Occipital lobe (tissue), 2 donors: ENCODE data around the gene MRPS10. TPM values are rescaled to one million over a fixed set of nuclear protein-coding genes. Genes with fewer than 3 reads are reported as not detected.
"Not testable (repeated sequence)": the region's sequence is repeated elsewhere in the genome, so short reads cannot be mapped to it uniquely, and the experiment has no call there.

ENCODE experiments used
- DNase-seq: peaks from one replicate; lab custom pipeline; 2025; lab: John Stamatoyannopoulos, UW
- total RNA-seq: library from RNA; depleted of rRNA; stranded (reverse); fragments of >200 nt; gene quantifications from one replicate; pipeline ENCODE4 v1.2.3, GENCODE V29; 2014

Gene MRPS10
- total RNA-seq, 1 donor from 2014 or later, result 43.0 TPM

DNA sequence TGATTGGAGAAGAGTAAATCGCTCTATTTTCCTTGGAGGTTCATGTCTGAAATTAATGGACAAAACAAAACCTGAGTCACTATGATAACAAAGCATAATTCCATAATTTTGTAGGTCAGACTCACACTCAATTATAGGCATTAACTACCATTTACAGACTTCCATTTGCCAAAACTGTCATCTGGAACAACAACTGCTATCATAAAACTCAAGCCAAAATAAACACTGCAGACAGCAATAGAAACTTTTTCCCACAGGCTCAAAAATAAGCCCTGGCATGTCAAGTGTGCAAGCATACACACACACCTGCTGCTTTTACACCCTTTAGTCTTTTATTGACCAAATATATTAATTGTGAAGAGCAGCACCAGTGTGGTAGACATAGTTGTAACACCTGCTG lies 7.1 kb downstream of the MRPS10 start:
- DNase-seq, result no peak

GRCh38 chr6:42207559-42207958 lies 10.1 kb downstream of the MRPS10 start:
- DNase-seq, result not testable (repeated sequence)

GRCh38 chr6:42204768-42205282 lies 12.8 kb downstream of the MRPS10 start:
- DNase-seq, result no peak

GRCh38 chr6:42203183-42203582 lies 14.5 kb downstream of the MRPS10 start:
- DNase-seq, result no peak

GRCh38 chr6:42202131-42202915 lies 15.3 kb downstream of the MRPS10 start:
- DNase-seq, result not testable (repeated sequence)

- DNase-seq, result no peak
These were observed 16.3 kb downstream of the MRPS10 start for GRCh38 chr6:42201382-42201781.

DNA sequence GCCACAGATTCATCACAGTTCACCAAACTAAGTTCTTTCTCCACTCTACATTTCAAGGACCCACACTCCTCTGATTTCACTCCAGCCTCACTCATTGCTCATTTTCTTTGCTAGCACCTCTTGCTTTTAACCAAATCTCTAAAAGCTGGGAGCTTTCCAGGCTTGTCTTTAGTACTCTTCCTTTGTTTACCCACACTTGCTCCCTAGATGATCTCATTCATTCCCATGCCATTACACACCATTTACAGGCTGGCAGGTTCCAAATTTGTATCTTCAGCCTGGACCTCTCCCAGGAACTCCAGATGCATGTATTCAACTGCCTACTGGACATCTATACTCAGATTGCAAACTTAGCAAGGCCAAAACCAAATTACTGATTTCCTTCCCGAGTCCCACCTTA lies 17.6 kb downstream of the MRPS10 start:
- peak; percentile 11 for DNase-seq

DNA sequence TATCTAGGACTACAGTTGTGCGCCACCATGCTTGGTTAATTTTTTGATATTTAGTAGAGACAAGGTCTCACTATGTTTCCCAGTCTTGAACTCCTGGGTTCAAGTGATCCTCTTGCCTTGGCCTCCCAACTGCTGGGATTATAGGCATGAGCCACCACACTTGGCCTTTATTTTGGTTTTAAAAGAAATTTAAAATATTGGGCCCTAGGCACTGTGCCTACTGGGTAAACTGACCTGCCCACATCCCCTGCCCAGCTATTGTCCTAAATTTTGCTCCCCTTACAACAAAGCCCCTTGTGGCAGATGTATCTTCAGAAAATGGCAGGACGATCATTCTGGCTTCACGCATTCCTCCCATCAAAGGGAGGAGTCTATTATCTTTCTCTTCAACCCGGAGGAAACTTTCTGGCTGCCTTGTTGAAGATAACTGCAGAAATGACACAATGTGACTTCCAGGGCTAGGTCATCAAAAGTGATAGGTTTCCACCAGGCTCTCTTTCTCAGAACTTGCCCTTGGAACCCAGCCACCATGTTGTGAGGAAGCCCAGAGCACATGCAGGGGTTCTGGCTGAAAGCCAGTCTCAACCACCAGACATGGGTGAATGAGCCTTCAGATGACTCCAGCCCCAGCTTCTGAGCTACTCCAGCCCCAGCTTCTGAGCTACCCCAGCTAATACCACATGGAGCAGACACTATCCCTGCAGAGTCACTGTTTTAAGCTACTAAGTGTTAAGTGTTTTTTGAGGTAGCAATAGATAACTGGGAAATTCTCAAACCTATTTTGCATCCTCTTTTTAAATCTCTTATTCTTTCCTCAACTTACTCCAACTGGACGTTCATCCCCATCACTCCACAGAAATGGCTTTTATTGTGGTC lies 18.3 kb downstream of the MRPS10 start:
- no peak for DNase-seq

GRCh38 chr6:42197555-42198362 lies 19.9 kb downstream of the MRPS10 start:
- DNase-seq, result peak; percentile 3

DNA sequence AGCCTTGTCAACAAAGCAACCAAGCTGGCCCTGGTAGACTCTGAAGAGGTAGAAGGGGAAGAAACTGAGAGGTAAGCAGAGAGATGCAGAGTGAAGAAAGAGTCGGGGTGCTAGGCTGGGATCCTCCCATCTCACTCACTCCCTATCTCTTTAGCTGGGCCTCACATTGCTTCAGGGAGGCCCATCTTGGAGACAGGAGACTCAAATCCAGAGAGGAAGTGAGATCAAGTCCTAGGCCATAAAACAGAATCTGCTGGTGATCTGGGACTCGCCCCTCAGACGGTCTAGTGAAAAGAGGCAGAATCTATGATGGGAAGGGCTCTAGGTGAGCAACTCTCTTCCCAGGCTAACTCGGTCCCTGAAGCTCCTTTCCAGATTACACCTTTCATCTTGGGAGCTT lies 22.2 kb downstream of the MRPS10 start:
- DNase-seq, result no peak

DNA sequence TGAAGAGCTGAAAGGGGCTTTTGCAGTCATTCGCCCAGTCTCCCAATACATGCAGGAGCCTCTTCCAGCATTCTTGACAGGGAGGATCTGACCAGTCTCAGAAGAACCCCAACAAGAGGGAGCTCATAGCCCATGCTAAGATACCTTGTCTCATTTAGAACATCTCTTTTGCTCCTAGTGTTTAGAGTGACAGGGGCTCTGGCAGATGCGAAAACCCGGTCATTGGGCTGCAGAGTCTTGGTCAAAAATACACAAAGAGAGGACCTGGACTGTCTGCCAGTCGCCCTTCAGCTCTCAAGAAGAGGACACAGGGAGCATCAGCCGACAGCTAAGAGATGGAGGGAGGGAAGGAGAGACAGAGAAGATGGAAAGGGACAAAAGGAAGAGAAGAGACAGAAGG lies 23.6 kb downstream of the MRPS10 start:
- no peak for DNase-seq

GRCh38 chr6:42193491-42193894 lies 24.2 kb downstream of the MRPS10 start:
- DNase-seq, result no peak

DNA sequence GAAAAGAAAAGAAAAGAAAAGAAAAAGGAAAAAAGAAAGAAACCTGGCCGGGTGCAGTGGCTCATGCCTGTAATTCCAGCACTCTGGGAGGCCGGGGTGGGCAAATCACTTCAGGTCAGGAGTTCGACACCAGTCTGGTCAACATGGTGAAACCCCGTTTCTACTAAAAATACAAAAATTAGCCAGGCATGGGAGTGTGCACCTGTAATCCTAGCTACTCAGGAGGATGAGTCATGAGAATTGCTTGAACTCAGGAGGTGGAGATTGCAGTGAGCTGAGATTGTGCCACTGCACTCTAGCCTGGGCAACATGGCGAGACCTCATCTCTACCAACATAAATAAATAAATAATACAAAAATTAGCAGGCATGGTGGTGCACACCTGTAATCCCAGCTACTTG lies 25.3 kb downstream of the MRPS10 start:
- not testable (repeated sequence) for DNase-seq

DNA sequence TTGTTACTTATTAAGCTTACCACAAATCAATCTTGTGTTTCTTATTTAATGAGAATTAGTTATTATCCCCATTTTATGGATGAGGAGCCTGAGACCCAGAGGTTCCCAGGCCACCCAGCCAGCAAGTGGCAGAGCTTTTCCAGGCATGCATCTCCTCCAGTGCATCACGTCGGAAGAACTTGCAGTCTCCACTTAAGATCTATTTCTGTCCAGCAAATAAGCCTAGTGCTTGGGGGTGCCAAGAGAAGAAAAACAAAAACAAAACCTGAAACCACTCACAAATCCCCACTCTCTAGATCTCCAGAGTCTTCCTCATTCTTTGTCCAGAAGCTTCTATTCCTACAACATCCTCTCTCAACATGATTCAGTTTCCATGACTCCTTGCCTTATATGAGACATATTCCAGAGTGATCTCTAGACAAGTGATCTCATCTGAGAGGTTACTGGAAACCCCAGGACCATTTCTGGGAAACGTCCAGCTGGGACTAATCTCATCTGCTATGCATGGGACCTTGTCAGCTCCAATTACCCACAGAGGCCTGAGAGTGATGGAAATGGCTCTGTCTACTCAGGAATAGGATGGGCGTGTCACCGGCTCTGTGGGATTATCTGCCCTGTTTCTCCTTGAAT lies 27.0 kb downstream of the MRPS10 start:
- no peak for DNase-seq

DNA sequence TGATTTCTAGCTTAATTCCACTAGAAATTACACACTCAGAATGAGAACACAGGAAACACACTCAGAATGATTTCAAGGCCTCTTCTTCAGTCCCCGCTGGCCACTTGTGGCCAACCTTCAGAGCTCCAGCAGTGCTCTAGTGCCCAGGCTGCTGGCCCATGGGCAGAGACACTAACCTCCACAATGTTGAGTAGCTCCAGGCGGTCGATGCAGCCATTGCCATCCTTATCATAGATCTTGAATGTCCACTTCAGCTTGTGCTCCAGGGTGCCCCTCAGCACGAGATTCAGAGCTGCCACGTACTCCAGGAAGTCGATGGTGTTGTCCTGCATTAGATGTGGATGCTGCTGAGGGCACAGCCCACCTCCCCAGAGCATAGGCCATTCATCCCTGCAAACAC lies 29.3 kb downstream of the MRPS10 start:
- no peak for DNase-seq

GRCh38 chr6:42185597-42185996 lies 32.1 kb downstream of the MRPS10 start:
- DNase-seq, result no peak

GRCh38 chr6:42184475-42184874 lies 33.2 kb downstream of the MRPS10 start:
- no peak for DNase-seq

DNA sequence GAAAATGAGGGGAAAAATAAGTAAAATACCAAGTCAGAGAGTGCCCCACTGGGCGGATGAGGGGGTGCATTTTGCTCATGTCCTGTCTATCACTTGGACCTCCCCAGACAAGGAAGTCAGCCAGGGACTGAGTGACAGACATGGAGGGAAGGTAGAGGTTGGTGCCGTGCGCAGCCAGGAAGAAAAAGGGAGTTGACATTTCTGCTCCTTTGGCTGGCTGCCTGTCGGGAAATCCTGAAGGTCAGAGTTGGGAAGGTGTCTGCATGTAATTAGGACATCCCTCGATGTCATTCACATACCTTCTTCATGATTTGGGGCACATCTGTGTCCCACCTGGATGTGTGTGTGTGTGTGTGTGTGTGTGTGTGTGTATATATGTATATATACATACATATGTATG lies 35.6 kb downstream of the MRPS10 start:
- no peak for DNase-seq

DNA sequence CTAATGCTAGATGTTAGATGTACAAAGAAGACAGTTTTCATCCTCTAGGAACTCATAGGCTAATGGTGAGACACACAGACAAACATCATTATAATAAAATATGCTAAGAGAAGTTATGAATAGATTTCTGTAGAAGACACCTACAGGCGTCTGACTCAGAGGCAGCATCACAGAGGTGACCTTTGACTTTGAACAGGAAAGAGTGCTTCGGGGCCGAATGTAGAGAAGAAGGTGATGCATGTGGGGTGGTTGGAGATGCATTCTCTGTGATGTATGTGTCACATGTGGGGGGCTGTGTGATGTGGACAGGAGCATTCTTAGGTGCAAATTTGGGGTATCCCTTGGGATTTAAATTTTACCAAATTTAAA lies 37.7 kb downstream of the MRPS10 start:
- DNase-seq, result no peak

- no peak for DNase-seq
These were observed 38.3 kb downstream of the MRPS10 start for GRCh38 chr6:42179261-42179944.
